Activated T-cell treated with anti-CD3 and anti-CD28 coated beads, Interleukin-2, amount 50 U/mL, for 1 hour (primary cell): ENCODE data around the gene AADACL4.
A peak's percentile ranks its signal among the peaks of the same experiment; 100 is the strongest.

Experiments
- DNase-seq: peaks from one replicate; pipeline ENCODE4 v3.0.0-alpha.2; 2020

AADACL4 gene

GRCh38 chr1:12613180-12613579 is 30.7 kb upstream of the AADACL4 start:
- DNase-seq: no peak

- no peak for DNase-seq
Observed at GRCh38 chr1:12614402-12615158, 29.3 kb upstream of the AADACL4 start.

- DNase-seq: no peak
Observed at GRCh38 chr1:12615159-12615864, 28.6 kb upstream of the AADACL4 start.

GRCh38 chr1:12615865-12616708 is 27.8 kb upstream of the AADACL4 start:
- peak; percentile 46 for DNase-seq

- DNase-seq: peak; percentile 54
Observed at GRCh38 chr1:12616709-12617373, 27.0 kb upstream of the AADACL4 start.

- peak; percentile 55 for DNase-seq
Observed at GRCh38 chr1:12617511-12617900, 26.4 kb upstream of the AADACL4 start.

GRCh38 chr1:12617901-12618660 is 25.8 kb upstream of the AADACL4 start, which contains the start of gene DHRS3:
DHRS3 (minus strand) TSS chr1:12618210; CDS start chr1:12617348, 862 bp downstream.
- peak; percentile 81 for DNase-seq

- DNase-seq: no peak
Observed at GRCh38 chr1:12618661-12618964, 25.3 kb upstream of the AADACL4 start.

- DNase-seq: peak; percentile 76
Observed at GRCh38 chr1:12618965-12619791, 24.7 kb upstream of the AADACL4 start.

- peak; percentile 84 for DNase-seq
Observed at GRCh38 chr1:12619792-12620487, 23.9 kb upstream of the AADACL4 start.

- DNase-seq: no peak
Observed at GRCh38 chr1:12620488-12620865, 23.4 kb upstream of the AADACL4 start.

- DNase-seq: no peak
Observed at GRCh38 chr1:12620931-12621330, 23.0 kb upstream of the AADACL4 start.

GRCh38 chr1:12621346-12622335 is 22.2 kb upstream of the AADACL4 start:
- no peak for DNase-seq

GRCh38 chr1:12622506-12622905 is 21.4 kb upstream of the AADACL4 start:
- DNase-seq: no peak

- DNase-seq: no peak
Observed at GRCh38 chr1:12625276-12625675, 18.6 kb upstream of the AADACL4 start.

GRCh38 chr1:12626888-12627287 is 17.0 kb upstream of the AADACL4 start:
- no peak for DNase-seq

- DNase-seq: no peak
Observed at GRCh38 chr1:12627296-12627695, 16.6 kb upstream of the AADACL4 start.

GRCh38 chr1:12629511-12629956 is 14.4 kb upstream of the AADACL4 start:
- no peak for DNase-seq
